IPS DF 6.9 (cell line): Measurements from ENCODE around the gene TTPAL.

ENCODE experiments used
- DNase-seq: peaks from one replicate; pipeline ENCODE4 v3.0.0-alpha.2; 2013; ENCODE audit warnings: low read depth, low spot score
- H3K27ac ChIP-seq: one replicate; pipeline ENCODE4 v1.5.1; 2013; ENCODE audit warnings: low read length, control low read depth
- H3K27me3 ChIP-seq: 2 replicates; pipeline ENCODE4 v1.6.1; 2013; ENCODE audit warnings: mild to moderate bottlenecking, low read length; ENCODE audit not compliant: control insufficient read depth, insufficient read depth
- H3K36me3 ChIP-seq: 2 replicates; pipeline ENCODE4 v1.6.1; 2013; ENCODE audit warnings: low read length; ENCODE audit not compliant: control insufficient read depth, insufficient read depth
- H3K4me1 ChIP-seq: 2 replicates; pipeline ENCODE4 v1.6.1; 2013; ENCODE audit warnings: low read length; ENCODE audit not compliant: control insufficient read depth, insufficient read depth
- H3K4me3 ChIP-seq: 2 replicates; pipeline ENCODE4 v1.5.1; 2013; ENCODE audit warnings: mild to moderate bottlenecking, low read length
- H3K9me3 ChIP-seq: 2 replicates; pipeline ENCODE4 v1.6.1; 2013; ENCODE audit warnings: low read length, inconsistent platforms; ENCODE audit not compliant: control insufficient read depth, insufficient read depth
- whole genome bisulfite sequencing: extraction: QIAGEN DNeasy Blood & Tissue Kit; methylation state at CpG from one replicate; pipeline ENCODE4 v1.1.7; 2013; ENCODE audit warnings: mixed read lengths, missing lambda C conversion rate; ENCODE audit not compliant: insufficient read length, insufficient coverage; 5-methylcytosine and 5-hydroxymethylcytosine counted together

TTPAL gene

DNA sequence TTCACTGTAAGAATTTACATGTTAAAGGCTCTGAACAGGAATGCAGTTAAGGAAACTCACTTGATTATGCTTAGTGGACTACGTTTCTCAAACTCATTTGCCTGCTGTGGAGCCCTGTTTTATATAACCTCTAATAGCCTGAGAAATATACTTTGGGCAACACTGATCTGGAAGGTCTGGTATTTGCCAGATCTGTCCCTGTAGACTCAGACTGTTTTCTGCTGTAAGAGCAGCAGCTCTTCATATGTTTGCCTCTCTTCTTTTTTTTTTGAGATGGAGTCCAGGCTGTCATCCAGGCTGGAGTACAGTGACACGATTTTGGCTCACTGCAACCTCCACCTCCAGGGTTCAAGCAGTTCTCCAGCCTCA is 10.1 kb downstream of the TTPAL start:
- H3K27me3 ChIP-seq = no peaks in the 10 kb centered on the region
- WGBS = no CpG with 5 or more reads among the region's 2 CpGs
- no peak overlapping the region for H3K4me3 ChIP-seq
- no peak overlapping the region for H3K27ac ChIP-seq
- no peaks in the 10 kb centered on the region for H3K4me1 ChIP-seq
- DNase-seq = no peak
- H3K9me3 ChIP-seq = no peaks in the 10 kb centered on the region
- peaks cover 3% of the 10 kb centered on the region for H3K36me3 ChIP-seq

- WGBS = no CpG with 5 or more reads among the region's 5 CpGs
- DNase-seq = no peak
- Histone ChIP-seq H3K27me3 (no peaks in the 10 kb centered on the region), H3K36me3 (peaks cover 3% of the 10 kb centered on the region), H3K4me3 (no peak overlapping the region), H3K9me3 (no peaks in the 10 kb centered on the region), H3K4me1 (no peaks in the 10 kb centered on the region), H3K27ac (no peak overlapping the region)
These were observed 12.9 kb downstream of the TTPAL start for GRCh38 chr20:44488551-44488950.

- no peak overlapping the region for H3K27ac ChIP-seq
- no peak for DNase-seq
- H3K4me3 ChIP-seq = no peak overlapping the region
- no peaks in the 10 kb centered on the region for H3K9me3 ChIP-seq
- H3K36me3 ChIP-seq = peaks cover 3% of the 10 kb centered on the region
- WGBS = no CpG with 5 or more reads among the region's 9 CpGs
- no peaks in the 10 kb centered on the region for H3K27me3 ChIP-seq
- no peaks in the 10 kb centered on the region for H3K4me1 ChIP-seq
These were observed 13.5 kb downstream of the TTPAL start for GRCh38 chr20:44489223-44489622.

GRCh38 chr20:44489931-44490330 is 14.3 kb downstream of the TTPAL start:
- Histone ChIP-seq H3K27ac (no peak overlapping the region), H3K9me3 (no peaks in the 10 kb centered on the region), H3K4me3 (no peak overlapping the region), H3K27me3 (no peaks in the 10 kb centered on the region), H3K4me1 (no peaks in the 10 kb centered on the region), H3K36me3 (peaks cover 3% of the 10 kb centered on the region)
- no peak for DNase-seq
- no CpG with 5 or more reads among the region's 3 CpGs for WGBS

DNA sequence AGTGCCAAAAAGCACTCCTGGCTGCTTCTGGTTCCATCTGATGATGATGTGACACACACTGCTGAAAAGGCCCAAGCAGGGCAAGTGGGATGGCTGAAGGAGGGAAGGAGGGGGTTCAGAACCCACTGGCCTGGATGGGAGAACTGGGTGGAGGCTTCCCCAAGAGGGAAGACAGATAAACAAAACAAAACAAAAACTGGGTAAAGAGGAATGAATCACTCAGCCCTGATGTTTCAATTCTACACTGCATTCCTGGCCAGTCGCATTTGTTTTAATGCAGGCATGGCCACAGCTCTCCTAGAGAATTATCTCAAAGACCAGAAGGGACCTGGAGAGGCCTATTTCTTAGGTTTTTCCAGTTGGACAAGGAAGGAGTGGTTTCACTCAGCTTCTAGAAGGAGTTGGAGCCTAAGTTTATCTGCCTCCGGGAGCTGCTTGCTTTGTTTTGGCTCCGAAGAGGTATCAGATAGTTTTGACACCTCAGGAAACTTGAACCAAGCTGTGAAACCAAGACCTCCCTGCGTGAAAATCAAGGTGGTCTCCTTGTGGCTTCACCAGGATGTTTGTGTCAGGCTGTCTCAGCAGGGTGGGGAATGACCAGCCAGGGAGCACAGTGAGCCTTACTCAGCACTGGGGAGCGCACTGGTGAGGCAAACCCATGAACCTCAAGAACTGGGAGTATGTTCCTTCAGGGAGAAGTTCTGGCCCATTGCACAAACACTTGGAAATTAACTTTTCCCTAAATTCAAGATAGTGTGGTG is 16.1 kb downstream of the TTPAL start:
- Histone ChIP-seq H3K27me3 (no peaks in the 10 kb centered on the region), H3K9me3 (no peaks in the 10 kb centered on the region), H3K36me3 (peaks cover 3% of the 10 kb centered on the region), H3K27ac (no peak overlapping the region), H3K4me3 (no peak overlapping the region), H3K4me1 (no peaks in the 10 kb centered on the region)
- DNase-seq = no peak
- no CpG with 5 or more reads among the region's 5 CpGs for WGBS

DNA sequence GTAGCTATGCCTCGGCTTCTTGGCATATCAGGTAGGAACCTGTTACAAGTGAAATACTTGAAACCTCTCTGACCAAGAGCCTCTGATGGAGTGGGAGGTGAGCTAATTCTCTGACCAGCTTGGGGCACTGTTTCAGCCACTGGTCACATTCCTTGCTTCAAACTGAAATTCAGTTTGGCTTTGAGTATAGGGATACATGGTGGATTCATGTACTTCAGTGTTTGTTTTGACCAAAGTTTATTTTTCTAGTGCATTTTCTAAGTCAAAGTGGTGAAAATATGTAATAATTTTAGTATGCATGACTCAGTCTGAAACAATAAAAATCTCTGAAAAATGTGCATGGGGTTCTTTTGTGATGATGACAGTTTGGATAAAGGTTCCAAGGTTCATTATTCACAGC is 18.6 kb downstream of the TTPAL start:
- H3K27me3 ChIP-seq = no peaks in the 10 kb centered on the region
- DNase-seq = no peak
- H3K4me1 ChIP-seq = no peaks in the 10 kb centered on the region
- H3K4me3 ChIP-seq = no peak overlapping the region
- no peak overlapping the region for H3K27ac ChIP-seq
- no peaks in the 10 kb centered on the region; the same call in 1 of the 2 replicates for H3K36me3 ChIP-seq
- no peaks in the 10 kb centered on the region for H3K9me3 ChIP-seq
- no CpG with 5 or more reads among the region's 1 CpG for WGBS

DNA sequence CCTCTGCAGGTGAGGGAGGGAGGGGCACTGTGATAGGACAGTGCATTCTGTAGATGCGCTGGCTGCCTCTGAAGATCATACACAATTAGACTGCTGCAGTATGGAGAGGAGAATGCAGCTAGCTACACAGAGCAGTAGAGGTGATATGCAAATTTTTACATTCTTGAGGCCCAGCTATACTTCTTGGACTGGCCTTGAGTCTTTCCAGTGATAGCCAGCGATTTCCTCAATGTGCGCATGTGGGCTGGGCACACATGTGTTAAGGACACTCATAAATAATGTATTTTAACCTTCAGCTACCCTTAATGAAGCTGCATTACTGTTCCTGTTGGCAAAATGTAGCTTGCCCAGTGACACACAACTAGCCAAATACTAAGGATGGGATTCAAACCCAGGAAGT is 19.0 kb downstream of the TTPAL start:
- no peak overlapping the region for H3K4me3 ChIP-seq
- no peaks in the 10 kb centered on the region; the same call in 1 of the 2 replicates for H3K36me3 ChIP-seq
- no peaks in the 10 kb centered on the region for H3K4me1 ChIP-seq
- no peaks in the 10 kb centered on the region for H3K9me3 ChIP-seq
- WGBS = no CpG with 5 or more reads among the region's 3 CpGs
- H3K27ac ChIP-seq = no peak overlapping the region
- no peak for DNase-seq
- H3K27me3 ChIP-seq = no peaks in the 10 kb centered on the region

DNA sequence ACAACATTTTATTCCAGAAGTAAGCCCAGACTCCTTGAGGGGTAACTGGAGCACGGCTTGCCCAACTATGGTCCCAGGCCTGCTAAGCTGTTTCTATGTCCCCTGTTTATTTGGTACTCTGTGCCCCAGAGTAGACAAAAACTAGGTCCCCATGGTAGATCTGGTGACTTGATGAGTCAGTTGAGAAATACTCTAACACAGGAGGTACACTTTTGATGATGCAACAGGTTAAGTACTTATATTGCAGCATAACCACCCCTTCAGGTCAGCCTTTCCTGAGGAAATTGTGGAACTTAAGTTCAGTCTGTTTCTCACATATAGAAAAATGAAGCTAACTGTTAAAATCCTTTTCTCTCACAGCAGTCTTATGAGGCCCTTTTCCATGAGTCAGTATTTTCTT is 19.6 kb downstream of the TTPAL start:
- WGBS = no CpG with 5 or more reads among the region's 1 CpG
- no peaks in the 10 kb centered on the region for H3K27me3 ChIP-seq
- no peaks in the 10 kb centered on the region; the same call in 1 of the 2 replicates for H3K36me3 ChIP-seq
- DNase-seq = no peak
- no peaks in the 10 kb centered on the region for H3K4me1 ChIP-seq
- no peak overlapping the region for H3K27ac ChIP-seq
- no peaks in the 10 kb centered on the region for H3K9me3 ChIP-seq
- no peak overlapping the region for H3K4me3 ChIP-seq

- Histone ChIP-seq H3K9me3 (no peaks in the 10 kb centered on the region), H3K27me3 (no peaks in the 10 kb centered on the region), H3K4me1 (no peaks in the 10 kb centered on the region), H3K4me3 (no peak overlapping the region), H3K36me3 (peaks cover 1% of the 10 kb centered on the region; the same call in 1 of the 2 replicates), H3K27ac (no peak overlapping the region)
- DNase-seq = no peak
- no CpG with 5 or more reads among the region's 3 CpGs for WGBS
These were observed 20.3 kb downstream of the TTPAL start for GRCh38 chr20:44495802-44496481.

GRCh38 chr20:44496976-44497375 is 21.3 kb downstream of the TTPAL start:
- WGBS = no CpG with 5 or more reads among the region's 3 CpGs
- no peaks in the 10 kb centered on the region for H3K27me3 ChIP-seq
- no peak for DNase-seq
- no peaks in the 10 kb centered on the region for H3K4me1 ChIP-seq
- H3K27ac ChIP-seq = no peak overlapping the region
- H3K36me3 ChIP-seq = peaks cover 6% of the 10 kb centered on the region; the same call in 1 of the 2 replicates
- H3K4me3 ChIP-seq = no peak overlapping the region
- no peaks in the 10 kb centered on the region for H3K9me3 ChIP-seq
